Left kidney (tissue), 2 donors: Measurements from ENCODE around the gene STXBP1. TPM values are rescaled to one million over a fixed set of nuclear protein-coding genes. Genes with fewer than 3 reads are reported as not detected.
A peak's percentile ranks its signal among the peaks of the same experiment; 100 is the strongest.

Experiments
- DNase-seq: peaks from one replicate; pipeline ENCODE4 v3.0.0-alpha.2; 2013
- polyA plus RNA-seq: library from polyadenylated mRNA; unstranded; fragments of 120-200 nt; gene quantifications from one replicate; pipeline ENCODE4 v1.2.1, GENCODE V29; 2013; ENCODE audit not compliant: insufficient read length

The STXBP1 gene
- polyA plus RNA-seq, 1 donor = 32.2 TPM

DNA sequence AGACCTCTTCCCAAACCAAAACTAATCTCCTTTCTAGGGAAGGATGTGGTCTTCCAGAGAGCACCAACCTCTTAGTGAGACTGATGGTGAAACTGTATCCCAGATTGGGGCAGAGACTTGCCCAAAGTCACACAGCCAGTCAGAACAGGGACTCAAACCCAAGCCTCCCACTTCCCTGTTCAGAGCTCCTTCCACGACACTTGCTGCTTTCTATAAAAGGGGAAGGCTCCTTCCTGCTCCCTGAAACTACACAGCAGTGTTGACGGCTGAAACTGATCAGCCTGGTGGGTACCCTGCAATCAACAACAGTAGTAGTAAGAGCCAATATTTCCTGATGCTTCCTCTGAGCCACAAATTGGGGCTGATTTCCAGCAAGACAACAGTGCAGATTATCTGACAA lies 121.5 kb downstream of the STXBP1 start:
- DNase-seq = no peak

- no peak for DNase-seq
Measured at GRCh38 chr9:127734247-127734746, 122.2 kb downstream of the STXBP1 start.

GRCh38 chr9:127734747-127735529 lies 122.9 kb downstream of the STXBP1 start, which contains the start of gene TOR2A:
TOR2A (minus strand) TSS chr9:127735294; CDS start chr9:127735270, 24 bp downstream.
- DNase-seq = peak; percentile 98

DNA sequence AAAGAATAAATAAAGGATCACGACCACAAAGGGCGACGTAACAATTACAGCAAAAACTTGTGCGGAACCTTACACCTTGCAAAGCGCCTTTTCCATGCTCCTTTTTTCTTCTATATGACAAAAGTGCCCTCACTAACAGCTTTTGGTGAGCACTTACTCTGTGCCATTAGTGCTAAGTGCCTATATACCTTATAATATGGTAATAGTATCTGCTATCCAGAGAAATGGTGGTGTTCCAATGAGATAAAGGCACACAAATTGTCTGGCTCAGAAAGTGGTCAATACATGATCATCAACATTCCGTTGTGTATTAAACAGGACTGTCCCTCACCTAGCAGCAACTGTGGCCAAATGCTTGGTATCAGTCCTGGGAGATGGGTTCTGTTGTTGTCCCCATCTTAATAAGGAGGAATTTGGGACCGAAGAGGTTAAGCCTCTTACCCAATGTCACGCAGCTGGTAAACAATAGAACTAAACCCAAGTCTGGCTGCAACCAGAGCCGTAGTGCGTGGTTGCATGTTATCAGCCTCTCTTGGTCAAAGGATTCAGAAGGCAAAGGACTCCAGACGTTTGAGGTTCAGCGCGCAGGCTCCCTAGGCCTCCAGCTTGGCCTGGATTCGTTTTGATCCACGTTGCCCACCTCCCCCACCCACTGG lies 123.6 kb downstream of the STXBP1 start:
- DNase-seq = no peak

GRCh38 chr9:127738666-127739065 lies 126.6 kb downstream of the STXBP1 start:
- DNase-seq = no peak

DNA sequence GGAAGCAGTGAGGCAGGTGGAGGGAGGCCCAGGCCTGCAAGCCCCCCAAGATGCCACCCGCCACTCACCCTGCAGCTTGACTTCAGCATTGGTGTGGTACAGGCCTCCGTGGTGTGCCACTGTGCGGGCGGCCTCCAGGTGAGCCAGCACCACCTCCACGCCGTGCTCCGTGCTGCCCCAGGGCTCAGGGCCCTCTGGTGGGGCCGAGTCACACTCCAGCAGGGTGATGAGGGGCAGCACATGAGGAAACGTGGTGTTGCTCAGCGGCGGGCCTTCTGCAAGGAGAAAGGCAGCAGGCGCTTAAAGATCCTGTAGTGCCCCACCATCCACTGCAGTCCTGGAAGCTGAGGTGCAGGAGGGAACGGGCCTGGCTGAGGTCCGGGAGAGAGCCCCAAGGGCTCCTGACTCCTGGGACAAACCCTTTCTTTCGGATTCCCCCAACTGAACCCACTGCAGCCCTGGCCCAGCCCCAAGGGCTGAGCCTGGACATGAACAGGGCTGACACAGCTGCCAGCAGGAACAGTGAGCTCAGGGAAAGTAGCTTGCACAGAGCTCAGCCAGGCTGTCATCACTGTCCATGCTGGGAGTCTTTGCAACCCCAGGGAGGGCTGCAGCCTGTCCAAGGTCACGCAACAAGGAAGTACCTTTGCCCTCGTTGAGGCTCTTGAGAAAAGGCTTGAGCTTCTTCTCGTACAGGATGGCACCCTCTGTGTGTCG lies 127.7 kb downstream of the STXBP1 start:
- DNase-seq = no peak

GRCh38 chr9:127741831-127742434 lies 129.9 kb downstream of the STXBP1 start:
- DNase-seq = peak; percentile 75

Other genes starting within 250 kb of the STXBP1 start
- 19.9 TPM for gene SLC2A8, start 215.1 kb upstream of the STXBP1 start, polyA plus RNA-seq
- 6.9 TPM for gene ZNF79, start 187.9 kb upstream of the STXBP1 start, polyA plus RNA-seq
- gene RPL12, start 160.9 kb upstream of the STXBP1 start, polyA plus RNA-seq = 1,367 TPM
- 18.1 TPM for gene LRSAM1, start 160.8 kb upstream of the STXBP1 start, polyA plus RNA-seq
- gene CFAP157, start 94.7 kb downstream of the STXBP1 start, polyA plus RNA-seq = 4.3 TPM
- 8.0 TPM for gene PTRH1, start 103.4 kb downstream of the STXBP1 start, polyA plus RNA-seq
- 0.28 TPM for gene TTC16, start 103.8 kb downstream of the STXBP1 start, polyA plus RNA-seq
- gene TOR2A, start 123.0 kb downstream of the STXBP1 start, polyA plus RNA-seq = 11.9 TPM
- gene SH2D3C, start 166.4 kb downstream of the STXBP1 start, polyA plus RNA-seq = 11.2 TPM
- 72.9 TPM for gene CDK9, start 173.8 kb downstream of the STXBP1 start, polyA plus RNA-seq
- gene FPGS, start 190.6 kb downstream of the STXBP1 start, polyA plus RNA-seq = 44.1 TPM
- gene ENG, start 242.4 kb downstream of the STXBP1 start, polyA plus RNA-seq = 53.5 TPM